HFFc6 (cell line): Measurements from ENCODE around the gene ORC2. TPM values are rescaled to one million over a fixed set of nuclear protein-coding genes. Genes with fewer than 3 reads are reported as not detected.
A peak's percentile ranks its signal among the peaks of the same experiment; 100 is the strongest.
"Not testable (repeated sequence)": the region's sequence is repeated elsewhere in the genome, so short reads cannot be mapped to it uniquely, and the experiment has no call there.

ENCODE experiments used
- DNase-seq: peaks from one replicate; pipeline ENCODE4 v3.0.0-alpha.2; 2018
- H3K27ac Mint-ChIP-seq: 2 replicates; pipeline ENCODE4 v1.8.0; 2020; ENCODE audit warnings: mild to moderate bottlenecking, mixed read lengths
- H3K27me3 Mint-ChIP-seq: 2 replicates; pipeline ENCODE4 v1.8.0; 2021; ENCODE audit warnings: mild to moderate bottlenecking, moderate library complexity, mixed read lengths; ENCODE audit not compliant: insufficient read depth
- H3K36me3 Mint-ChIP-seq: 2 replicates; pipeline ENCODE4 v1.8.0; 2021; ENCODE audit warnings: low read depth, mixed read lengths
- H3K4me1 Mint-ChIP-seq: 2 replicates; pipeline ENCODE4 v1.8.0; 2020; ENCODE audit warnings: low read depth, mixed read lengths
- H3K4me3 Mint-ChIP-seq: 2 replicates; pipeline ENCODE4 v1.8.0; 2020; ENCODE audit warnings: mild to moderate bottlenecking, moderate library complexity, mixed read lengths
- H3K9me3 Mint-ChIP-seq: 2 replicates; pipeline ENCODE4 v1.8.0; 2020; ENCODE audit warnings: mild to moderate bottlenecking, mixed read lengths
- CTCF ChIP-seq: fragments of 200-600 bp; sonication (generic); IDR thresholded peaks from 2 replicates; pipeline ENCODE4 v1.5.0; 2021; ENCODE audit warnings: antibody characterized with exemption, mild to moderate bottlenecking
- total RNA-seq, 6 experiments: library from RNA; stranded (reverse); fragmentation: NEBNext Ultra II Directional; extraction: Animal tissue kit (Norgen Biotek cat#: 25700); gene quantifications; 2 replicates in 1 of 6; 3 replicates in 5 of 6; pipeline ENCODE4 v1.2.3, GENCODE V29; 2021

The ORC2 gene
- total RNA-seq, 6 experiments from 2014 or later = 22.1 to 31.9 (median 29.2) TPM

GRCh38 chr2:200909958-200910357 is 53.5 kb downstream of the ORC2 start:
- H3K27me3 Mint-ChIP-seq = no peaks in the 10 kb centered on the region
- no peak overlapping the region for H3K4me3 Mint-ChIP-seq
- H3K9me3 Mint-ChIP-seq = no peaks in the 10 kb centered on the region
- H3K36me3 Mint-ChIP-seq = peaks cover 20% of the 10 kb centered on the region
- H3K4me1 Mint-ChIP-seq = peaks cover 15% of the 10 kb centered on the region
- no peak overlapping the region for H3K27ac Mint-ChIP-seq
- DNase-seq = no peak
- no peak for TF ChIP-seq CTCF

GRCh38 chr2:200905618-200906296 is 57.7 kb downstream of the ORC2 start:
- Mint-ChIP-seq H3K27me3 (no peaks in the 10 kb centered on the region), H3K27ac (no peak overlapping the region; the same call in 1 of the 2 replicates), H3K4me3 (no peak overlapping the region), H3K9me3 (no peaks in the 10 kb centered on the region), H3K4me1 (peaks cover 8% of the 10 kb centered on the region), H3K36me3 (peaks cover 7% of the 10 kb centered on the region; the same call in 1 of the 2 replicates)
- peak; percentile 69 for DNase-seq
- peak; percentile 86 for TF ChIP-seq CTCF

GRCh38 chr2:200901459-200902072 is 61.9 kb downstream of the ORC2 start:
- H3K27me3 Mint-ChIP-seq = no peaks in the 10 kb centered on the region
- peaks cover 11% of the 10 kb centered on the region for H3K36me3 Mint-ChIP-seq
- peak overlapping the region; percentile 11; the same call in 1 of the 2 replicates for H3K27ac Mint-ChIP-seq
- peak; percentile 87 for TF ChIP-seq CTCF
- H3K4me1 Mint-ChIP-seq = peaks cover 8% of the 10 kb centered on the region
- H3K4me3 Mint-ChIP-seq = no peak overlapping the region
- no peaks in the 10 kb centered on the region for H3K9me3 Mint-ChIP-seq
- DNase-seq = peak; percentile 90

- no peaks in the 10 kb centered on the region for H3K27me3 Mint-ChIP-seq
- no peak overlapping the region for H3K4me3 Mint-ChIP-seq
- no peak for TF ChIP-seq CTCF
- H3K9me3 Mint-ChIP-seq = no peaks in the 10 kb centered on the region
- H3K27ac Mint-ChIP-seq = no peak overlapping the region
- DNase-seq = no peak
- H3K4me1 Mint-ChIP-seq = peaks cover 8% of the 10 kb centered on the region
- H3K36me3 Mint-ChIP-seq = peaks cover 16% of the 10 kb centered on the region
Observed at GRCh38 chr2:200899482-200899881, 64.0 kb downstream of the ORC2 start.

- Mint-ChIP-seq H3K4me3 (peak within 1 kb of the TSS; percentile 100), H3K27ac (peak within 1 kb of the TSS; percentile 100), H3K27me3 (peaks cover 3% of the 10 kb centered on the region), H3K36me3 (peaks cover 5% of the 10 kb centered on the region; the same call in 1 of the 2 replicates), H3K4me1 (peaks cover 46% of the 10 kb centered on the region), H3K9me3 (no peaks in the 10 kb centered on the region)
- TF ChIP-seq CTCF = no peak
- peak; percentile 97 for DNase-seq
Observed at GRCh38 chr2:200888704-200889625, 74.5 kb downstream of the ORC2 start, which contains the start of the genes NIF3L1 and PPIL3. Gene NIF3L1, plus strand, starts transcription at chr2:200889371. Its CDS starts 2,573 bp downstream, at chr2:200891944. Gene PPIL3, minus strand, starts transcription at chr2:200889077. Its CDS starts 1,462 bp downstream, at chr2:200887615.

GRCh38 chr2:200881715-200882249 is 81.7 kb downstream of the ORC2 start:
- not testable (repeated sequence) for H3K27me3 Mint-ChIP-seq, H3K4me1 Mint-ChIP-seq, H3K9me3 Mint-ChIP-seq, H3K36me3 Mint-ChIP-seq, H3K27ac Mint-ChIP-seq, H3K4me3 Mint-ChIP-seq, DNase-seq
